T47D (cell line): ENCODE measurements around the gene TAX1BP1.
"Not testable (repeated sequence)": the region's sequence is repeated elsewhere in the genome, so short reads cannot be mapped to it uniquely, and the experiment has no call there.

Experiments used
- DNase-seq, 2 experiments: peaks; one replicate each; pipeline versions ENCODE4 v3.0.0 to v3.0.0-alpha.2; 2011 to 2012; ENCODE audit warnings: low read depth in 1 of 2, low spot score in 1 of 2
- JUND ChIP-seq: IDR thresholded peaks from 2 replicates; pipeline ENCODE4 v1.6.1; 2012; ENCODE audit warnings: low read depth
- in situ Hi-C: cut with HindIII; loops from 2 replicates; pipeline ENCODE4 v1.10.0; 2016; ENCODE audit warnings: low sequenced_read_pairs, low pct_unique_long_range_greater_than_20kb

TAX1BP1 gene

DNA sequence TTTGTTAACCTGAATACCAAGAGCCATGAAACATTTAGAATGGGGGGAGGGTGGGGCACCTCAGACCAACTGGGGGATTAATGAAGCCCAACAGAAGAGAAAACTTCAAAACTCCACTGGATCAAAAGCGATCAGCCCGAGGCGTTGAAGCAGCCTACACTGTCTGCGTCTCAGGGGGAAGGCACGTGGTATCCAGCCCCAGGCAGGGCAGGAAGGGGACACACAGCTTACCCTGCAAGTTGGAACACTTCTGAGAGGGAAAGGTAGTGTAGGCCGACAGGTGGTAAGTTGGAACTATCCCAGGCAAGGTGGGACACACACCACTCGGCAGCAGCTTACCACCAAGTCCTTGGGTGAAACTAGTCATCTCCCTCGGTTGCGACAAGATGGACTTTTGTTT, 102.9 kb downstream of the TAX1BP1 start:
- in situ Hi-C loops: no loop called here
- no peak for DNase-seq
- TF ChIP-seq JUND: no peak

DNA sequence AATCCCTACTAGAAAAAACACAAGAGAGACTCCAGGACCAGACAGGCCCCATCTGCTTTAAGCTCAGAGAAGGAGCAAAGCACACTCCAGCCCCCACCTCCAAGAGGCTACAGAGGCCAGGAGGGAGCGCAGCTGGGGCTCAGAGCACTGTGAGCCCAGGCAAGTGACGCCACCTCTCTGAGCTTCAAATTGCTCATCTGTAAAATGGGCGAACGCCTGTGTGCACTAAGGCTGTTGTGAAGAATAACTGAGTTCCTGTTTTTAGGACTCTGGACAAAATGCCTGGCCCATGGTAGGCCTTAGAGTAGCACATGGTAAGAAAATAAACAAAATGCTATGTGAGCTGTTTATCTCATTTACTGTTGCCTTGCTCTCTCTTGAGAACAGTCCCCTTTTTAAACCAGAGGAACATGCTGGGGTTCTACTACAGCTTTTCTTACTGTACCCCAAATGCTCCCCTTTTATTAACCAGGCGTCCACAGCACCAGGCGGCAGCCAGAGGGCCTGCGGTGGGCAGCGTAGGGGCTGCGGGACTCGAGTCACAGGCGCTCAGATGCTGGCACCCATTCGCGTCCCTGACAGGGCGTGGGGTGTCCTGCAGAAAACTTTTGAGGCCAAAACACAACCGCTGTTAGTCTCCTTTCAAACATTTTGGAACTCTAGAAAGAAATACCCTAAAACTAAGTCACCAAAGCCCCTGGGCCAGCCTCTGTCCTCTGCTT, 103.8 kb downstream of the TAX1BP1 start:
- no peak for DNase-seq
- TF ChIP-seq JUND: no peak
- in situ Hi-C loops: no loop called here

DNA sequence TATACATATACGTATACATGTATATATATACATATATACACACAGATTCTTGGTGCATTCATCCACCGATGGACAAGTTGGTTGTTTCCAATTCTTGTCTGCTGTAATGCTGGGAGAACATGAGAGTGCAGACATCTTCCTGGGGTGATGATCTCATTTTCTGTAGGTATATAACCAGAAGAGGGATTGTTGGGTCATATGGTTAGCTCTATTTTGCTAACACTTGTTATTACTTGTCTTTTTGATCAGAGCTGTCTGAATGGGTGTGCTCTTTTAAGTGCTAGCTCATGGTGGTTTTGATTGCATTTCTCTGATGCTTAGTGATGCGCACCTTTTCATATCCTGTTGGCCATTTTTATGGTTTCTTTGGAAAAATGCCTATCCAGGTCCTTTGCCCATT, 106.4 kb downstream of the TAX1BP1 start:
- DNase-seq: no peak
- no peak for TF ChIP-seq JUND
- in situ Hi-C loops: no loop called here

DNA sequence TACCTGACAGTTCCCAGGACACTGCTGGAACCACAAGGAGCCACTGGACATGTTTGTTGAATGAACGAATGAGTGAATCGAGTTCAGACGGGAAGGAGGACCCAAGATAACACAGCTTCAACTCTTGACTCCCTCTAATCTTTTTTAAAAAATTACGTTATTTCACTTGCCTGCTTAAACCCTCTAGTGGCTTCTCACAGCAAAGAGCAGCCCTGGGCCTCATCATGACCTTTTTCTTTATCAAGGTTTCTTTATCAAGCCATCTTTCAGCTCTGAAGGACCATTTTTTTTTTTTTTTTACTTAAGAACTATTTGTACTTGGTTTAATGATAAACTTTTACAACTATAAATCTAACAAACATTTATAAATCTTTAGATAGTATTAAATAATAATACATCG, 110.6 kb downstream of the TAX1BP1 start:
- no peak for TF ChIP-seq JUND
- no peak for DNase-seq
- in situ Hi-C loops: no loop called here

DNA sequence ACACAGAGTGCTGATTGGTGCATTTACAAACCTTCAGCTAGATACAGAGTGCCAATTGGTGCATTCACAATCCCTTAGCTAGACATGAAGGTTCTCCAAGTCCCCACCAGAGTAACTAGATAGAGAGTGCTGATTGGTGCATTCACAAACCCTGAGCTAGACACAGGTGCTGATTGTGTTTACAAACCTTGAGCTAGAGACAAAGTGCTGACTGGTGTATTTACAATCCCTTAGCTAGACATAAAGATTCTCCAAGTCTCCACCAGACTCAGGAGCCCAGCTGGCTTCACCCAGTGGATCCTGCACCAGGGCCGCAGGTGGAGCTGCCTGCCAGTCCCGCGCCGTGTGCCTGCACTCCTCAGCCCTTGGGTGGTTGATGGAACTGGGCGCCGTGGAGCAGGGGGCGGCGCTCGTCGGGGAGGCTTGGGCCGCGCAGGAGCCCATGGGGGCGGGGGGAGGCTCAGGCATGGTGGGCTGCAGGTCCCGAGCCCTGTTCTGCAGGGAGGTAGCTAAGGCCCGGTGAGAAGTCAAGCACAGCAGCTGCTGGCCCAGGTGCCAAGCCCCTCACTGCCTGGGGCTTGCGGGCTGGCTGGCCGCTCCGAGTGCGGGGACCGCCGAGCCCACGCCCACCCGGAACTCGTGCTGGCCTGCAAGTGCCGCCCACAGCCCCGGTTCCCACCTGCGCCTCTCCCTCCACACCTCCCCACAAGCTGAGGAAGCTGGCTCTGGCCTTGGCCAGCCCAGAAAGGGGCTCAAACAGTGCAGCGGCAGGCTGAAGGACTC, 116.9 kb downstream of the TAX1BP1 start:
- in situ Hi-C loops: not testable (repeated sequence)

DNA sequence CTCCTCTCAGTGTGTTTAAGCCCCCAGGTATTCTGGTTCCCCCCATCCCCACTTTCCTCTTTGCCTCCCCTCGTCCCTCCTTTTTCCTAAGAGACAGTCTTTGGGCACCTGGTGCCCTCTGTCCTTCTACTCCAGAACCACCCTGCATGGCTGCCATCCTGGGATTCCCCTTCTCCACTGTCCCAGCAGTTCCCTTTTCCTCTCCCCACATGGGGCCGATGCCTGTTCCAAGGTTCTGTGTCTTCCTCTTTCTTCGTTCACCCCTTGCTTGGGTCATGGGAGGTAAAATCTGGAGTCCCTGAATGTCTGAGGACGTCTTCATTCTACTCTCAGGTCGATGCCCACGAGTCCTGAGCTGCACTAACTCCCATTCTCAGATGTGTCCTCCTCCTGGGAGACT, 120.8 kb downstream of the TAX1BP1 start:
- no peak for TF ChIP-seq JUND
- no peak for DNase-seq
- in situ Hi-C loops: no loop called here

More for the DNA sequence above, 116.9 kb downstream of the TAX1BP1 start:
- not testable (repeated sequence) for DNase-seq

DNA sequence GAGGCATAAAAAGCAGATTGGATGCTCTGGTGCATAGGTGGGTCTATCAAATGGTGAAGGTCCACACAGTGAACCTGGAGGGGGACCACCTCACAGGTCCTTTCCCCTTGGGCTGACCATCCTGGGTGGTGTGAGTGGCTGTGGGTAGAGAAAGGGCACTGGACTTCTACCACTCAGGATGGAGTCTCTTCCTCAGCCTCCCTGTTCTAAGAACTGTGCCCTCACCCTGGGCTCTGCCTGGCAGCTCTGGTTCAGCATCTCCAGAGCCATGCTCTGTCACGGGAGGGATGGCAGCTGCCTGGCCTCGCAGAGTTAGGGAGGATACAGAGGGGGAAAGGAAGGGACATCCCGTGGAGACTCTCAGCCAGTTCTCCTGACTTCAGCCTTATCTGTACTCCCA, 121.8 kb downstream of the TAX1BP1 start:
- in situ Hi-C loops: no loop called here
- DNase-seq: no peak
- TF ChIP-seq JUND: no peak

DNA sequence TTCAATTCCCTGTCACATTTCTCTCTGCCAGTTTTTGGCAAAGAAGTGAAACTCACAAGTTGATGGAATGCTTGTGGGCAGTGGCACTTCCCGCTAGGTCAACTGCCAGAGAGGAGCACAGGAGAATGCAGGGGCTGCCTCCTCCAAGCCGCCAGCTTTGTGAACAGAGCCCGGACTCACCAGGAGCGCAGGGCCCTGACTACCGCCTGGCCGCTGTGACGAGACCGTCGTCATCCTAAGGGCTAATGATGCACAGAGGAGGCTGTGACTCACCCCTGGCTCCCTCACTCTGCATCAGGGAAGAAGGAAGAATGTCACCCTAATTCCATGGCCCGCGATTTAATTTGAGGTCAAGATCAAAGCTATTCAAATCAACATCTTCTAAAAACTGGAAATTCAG, 123.9 kb downstream of the TAX1BP1 start:
- no peak for DNase-seq
- in situ Hi-C loops: no loop called here
- TF ChIP-seq JUND: no peak

DNA sequence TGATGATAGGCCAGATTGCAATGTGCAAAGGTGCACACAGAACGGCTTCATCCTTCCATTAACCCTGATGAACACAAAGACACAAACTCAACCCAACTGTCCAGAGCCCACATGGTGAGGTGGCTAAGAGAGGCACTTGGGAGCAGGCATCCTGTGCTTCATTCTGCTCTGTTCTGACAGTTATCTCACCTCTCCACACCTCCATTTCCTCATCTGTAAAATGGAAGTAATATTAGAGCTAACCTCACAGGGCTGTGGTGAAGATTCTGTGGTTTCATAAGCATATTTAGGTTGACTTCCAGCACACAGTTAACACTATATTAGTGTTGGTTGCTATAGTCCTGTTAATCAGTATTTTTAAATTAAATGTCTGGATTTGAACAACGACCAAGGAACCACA, 126.3 kb downstream of the TAX1BP1 start:
- DNase-seq: no peak
- in situ Hi-C loops: no loop called here
- no peak for TF ChIP-seq JUND

DNA sequence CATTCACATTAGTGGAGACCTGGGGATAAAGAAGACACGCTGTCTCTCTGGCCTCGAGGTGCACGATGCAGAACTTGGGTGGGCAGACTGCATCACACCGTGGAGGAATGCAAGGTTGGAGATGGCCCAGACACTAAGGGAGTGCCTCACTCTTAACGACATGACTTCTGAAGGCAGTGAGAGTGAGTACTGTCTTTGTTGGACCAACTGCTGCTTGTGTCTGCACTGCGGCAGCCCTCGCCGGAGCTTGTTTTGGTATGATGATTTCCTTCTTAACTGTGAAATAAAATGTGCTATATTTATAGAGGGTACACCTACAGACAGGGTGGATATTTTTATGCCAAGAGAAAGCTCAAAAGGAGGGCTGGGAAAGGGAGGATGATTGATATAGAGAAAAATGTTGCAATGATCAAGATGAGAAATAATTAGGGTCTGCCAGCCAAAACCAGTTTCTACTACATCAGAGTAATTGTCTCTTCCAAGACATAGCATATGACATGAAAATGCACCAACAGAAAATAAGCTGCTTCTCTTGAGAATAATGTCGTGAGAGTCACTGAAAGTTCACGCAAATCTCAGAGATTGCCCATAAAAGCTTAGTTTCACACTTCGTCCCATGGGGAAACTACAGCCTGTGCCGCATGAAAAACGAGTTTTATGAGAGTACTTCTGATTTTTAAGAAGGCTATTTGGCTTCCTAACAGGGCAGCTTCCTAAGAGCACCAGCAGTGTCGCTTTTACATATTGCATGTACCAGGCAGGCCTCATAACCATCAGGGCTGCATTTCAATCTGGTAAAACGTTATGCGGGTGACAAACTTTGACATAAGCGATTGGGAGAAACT, 127.1 kb downstream of the TAX1BP1 start:
- TF ChIP-seq JUND: no peak
- in situ Hi-C loops: no loop called here
- no peak for DNase-seq

DNA sequence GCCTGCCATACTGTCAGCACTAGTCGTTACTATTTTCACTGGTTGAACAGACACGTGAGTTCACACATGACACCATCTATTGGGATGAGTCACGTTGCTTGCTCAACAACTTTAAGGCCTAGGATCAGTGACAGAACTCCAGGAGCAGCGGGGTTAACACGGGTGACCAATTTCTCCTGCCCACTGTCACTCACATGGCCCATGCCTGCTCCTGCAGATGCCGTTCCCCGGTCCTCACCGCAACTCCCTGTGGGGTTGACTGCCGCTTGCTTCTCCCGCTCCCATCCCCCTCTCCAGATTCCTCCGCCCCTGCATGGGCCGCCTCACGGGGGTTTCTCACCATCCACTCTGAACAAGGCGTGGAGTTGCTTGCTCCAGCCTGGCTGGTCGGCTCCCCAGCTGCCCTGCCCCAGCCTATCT, 128.2 kb downstream of the TAX1BP1 start:
- no peak for DNase-seq
- no peak for TF ChIP-seq JUND
- in situ Hi-C loops: no loop called here

DNA sequence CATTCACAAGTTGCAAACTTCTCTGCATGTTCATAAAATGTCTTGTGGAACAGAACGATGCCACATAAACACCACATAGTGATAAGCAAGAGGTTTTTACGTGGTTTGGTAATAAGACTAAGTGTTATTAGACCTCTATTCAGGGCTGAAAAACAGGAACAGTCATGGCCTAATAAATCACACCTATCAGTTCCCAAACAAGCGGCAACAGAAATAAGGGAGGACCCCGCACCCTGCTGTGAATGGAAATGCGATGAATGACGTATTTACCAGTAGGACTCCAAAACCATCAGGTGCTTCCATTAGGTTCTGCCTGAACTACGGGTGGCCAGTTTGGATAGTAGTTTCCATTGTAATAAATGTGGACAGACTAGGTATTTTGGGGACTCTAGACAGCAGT, 129.1 kb downstream of the TAX1BP1 start:
- DNase-seq: no peak
- in situ Hi-C loops: no loop called here
- no peak for TF ChIP-seq JUND

DNA sequence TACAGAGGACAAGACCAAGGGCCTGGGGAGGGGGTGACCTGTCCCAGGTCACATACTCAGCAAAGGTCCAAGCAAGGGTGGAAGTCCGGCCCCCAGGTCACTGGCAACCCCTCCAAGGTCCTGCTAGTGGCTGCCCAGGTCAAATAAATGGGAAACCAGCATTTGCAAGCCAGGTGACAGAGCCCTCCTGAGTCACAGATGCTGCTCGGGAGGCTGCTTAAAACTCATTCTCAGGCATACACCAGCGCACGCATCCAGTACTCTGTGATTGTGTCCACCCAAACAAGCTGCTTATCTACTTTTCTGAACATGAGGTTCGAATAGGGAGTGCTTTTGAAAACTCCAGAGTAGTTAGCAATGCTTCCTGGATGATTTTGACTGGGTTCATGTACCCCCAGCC, 130.6 kb downstream of the TAX1BP1 start:
- in situ Hi-C loops: no loop called here

More for the DNA sequence above, 130.6 kb downstream of the TAX1BP1 start:
- TF ChIP-seq JUND: no peak
- no peak for DNase-seq
